Natural killer cell (primary cell): ENCODE results near the gene ANKRD31. TPM values are rescaled to one million over a fixed set of nuclear protein-coding genes. Genes with fewer than 3 reads are reported as not detected.

Experiments
- ATAC-seq, 3 donors: fragments of 150-1000 bp in 2 of 3; fragments of 200-7000 bp in 1 of 3; cut with Tn5 transposase; 1 replicate in 1 of 3; 2 replicates in 2 of 3; pipeline ENCODE4 v1.10.0; 2021; ENCODE audit warnings: mild to moderate bottlenecking in 2 of 3, moderate library complexity in 2 of 3
- DNase-seq, 2 donors: peaks; one replicate each; pipeline versions ENCODE4 v3.0.0 to v3.0.0-alpha.2; 2013 to 2021; ENCODE audit warnings: mixed read lengths in 1 of 2
- H3K27ac ChIP-seq: one replicate; pipeline ENCODE4 v1.5.1; 2013; ENCODE audit warnings: mild to moderate bottlenecking, low read length
- H3K27me3 ChIP-seq: one replicate; pipeline ENCODE4 v1.6.1; 2013; ENCODE audit warnings: low read length; ENCODE audit not compliant: control insufficient read depth, insufficient read depth
- H3K36me3 ChIP-seq: one replicate; pipeline ENCODE4 v1.6.1; 2013; ENCODE audit warnings: low read length; ENCODE audit not compliant: control insufficient read depth, insufficient read depth
- H3K4me1 ChIP-seq: one replicate; pipeline ENCODE4 v1.6.1; 2013; ENCODE audit warnings: low read length; ENCODE audit not compliant: control insufficient read depth, insufficient read depth
- H3K4me3 ChIP-seq: one replicate; pipeline ENCODE4 v1.5.1; 2013; ENCODE audit warnings: low read length
- H3K9me3 ChIP-seq: one replicate; pipeline ENCODE4 v1.6.1; 2013; ENCODE audit warnings: low read length; ENCODE audit not compliant: control insufficient read depth, insufficient read depth
- H3K27ac Mint-ChIP-seq, 2 donors: one replicate each; pipeline ENCODE4 v1.8.0; 2022; ENCODE audit warnings: mild to moderate bottlenecking in 2 of 2, mixed read lengths in 2 of 2, moderate library complexity in 1 of 2
- H3K27me3 Mint-ChIP-seq, 2 donors: one replicate each; pipeline ENCODE4 v1.8.0; 2022; ENCODE audit warnings: low read depth in 2 of 2, mixed read lengths in 2 of 2
- H3K36me3 Mint-ChIP-seq: one replicate; pipeline ENCODE4 v1.8.0; 2022; ENCODE audit warnings: mixed read lengths
- H3K4me1 Mint-ChIP-seq, 2 donors: one replicate each; pipeline ENCODE4 v1.8.0; 2022; ENCODE audit warnings: mixed read lengths in 2 of 2
- H3K4me3 Mint-ChIP-seq: one replicate; pipeline ENCODE4 v1.8.0; 2022; ENCODE audit warnings: mild to moderate bottlenecking, moderate library complexity, mixed read lengths
- H3K9me3 Mint-ChIP-seq, 2 donors: one replicate each; pipeline ENCODE4 v1.8.0; 2022; ENCODE audit warnings: mixed read lengths in 2 of 2
- CTCF ChIP-seq: fragments of 200-600 bp; IDR thresholded peaks from one replicate; pipeline ENCODE4 v1.8.0; 2022; ENCODE audit warnings: antibody characterized with exemption
- WGBS: methylation state at CpG from one replicate; pipeline ENCODE4 v1.1.7; 2013; ENCODE audit warnings: missing lambda C conversion rate; ENCODE audit not compliant: insufficient coverage; 5-methylcytosine and 5-hydroxymethylcytosine counted together
- intact Hi-C: fragments of 100-400 bp; cut with micrococcal nuclease; formaldehyde crosslinking; loops from one replicate; pipeline ENCODE4 v1.14.2; 2022
- total RNA-seq, 4 donors: library from RNA; stranded (reverse); fragments of 120-200 nt in 1 of 4; gene quantifications; one replicate each; pipeline versions ENCODE4 v1.2.3 to v1.2.4, GENCODE V29; 2013 to 2022

The ANKRD31 gene
- total RNA-seq, 3 donors from 2014 or later (not counting 1 experiment from before 2014, with no cell fraction given): 0.09 to 0.15 (median 0.12) TPM

DNA sequence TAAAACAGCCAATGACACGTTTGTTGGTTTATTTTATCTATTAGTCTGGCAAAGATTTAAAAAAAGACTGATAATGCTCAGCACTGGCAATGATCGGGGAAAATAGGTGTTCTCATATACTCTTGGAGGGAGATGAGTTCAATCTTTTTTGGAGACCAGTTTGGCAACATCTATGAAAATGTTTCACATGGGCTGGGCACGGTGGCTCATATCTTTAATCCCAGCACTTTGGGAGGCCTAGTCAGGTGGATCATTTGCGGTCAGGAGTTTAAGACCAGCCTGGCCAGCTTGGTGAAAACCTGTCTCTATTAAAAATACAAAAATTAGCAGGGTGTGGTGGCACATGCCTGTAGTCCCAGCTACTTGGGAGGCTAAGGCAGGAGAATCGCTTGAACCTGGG lies 6.8 kb upstream of the ANKRD31 start:
- TF ChIP-seq CTCF: no peak
- Histone ChIP-seq H3K4me3 (no peak overlapping the region), H3K9me3 (no peaks in the 10 kb centered on the region), H3K27me3 (no peaks in the 10 kb centered on the region), H3K36me3 (no peaks in the 10 kb centered on the region), H3K27ac (no peak overlapping the region), H3K4me1 (no peaks in the 10 kb centered on the region)
- no peak for ATAC-seq
- no peaks in the 10 kb centered on the region for H3K4me1 Mint-ChIP-seq
- H3K4me3 Mint-ChIP-seq: no peak overlapping the region
- H3K9me3 Mint-ChIP-seq: no peaks in the 10 kb centered on the region
- no peak overlapping the region for H3K27ac Mint-ChIP-seq
- no peaks in the 10 kb centered on the region for H3K36me3 Mint-ChIP-seq
- intact Hi-C loops: no loop called here
- H3K27me3 Mint-ChIP-seq: peaks cover 0 to 7% of the 10 kb centered on the region in 2 donors
- DNase-seq: no peak
- 80% methylated on average over 4 of the region's 5 CpGs for WGBS

DNA sequence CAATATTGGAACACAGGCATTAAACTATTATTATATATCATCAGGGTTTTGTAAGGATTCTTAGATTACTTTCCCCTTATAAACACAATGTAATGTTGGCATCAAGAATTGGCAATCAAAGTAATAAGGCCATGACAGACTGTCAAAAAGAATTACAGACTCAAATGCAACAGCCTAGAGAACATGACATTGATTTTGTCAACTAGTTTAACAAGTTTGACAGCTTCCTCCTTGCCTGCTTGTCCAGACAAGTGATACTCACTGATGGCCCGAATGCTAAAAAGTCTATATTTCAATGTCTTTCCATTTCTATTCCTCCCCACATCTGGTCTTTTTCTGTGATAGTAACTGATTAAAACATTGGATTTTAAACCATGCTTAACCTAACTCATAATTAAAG lies 6.4 kb upstream of the ANKRD31 start:
- intact Hi-C loops: no loop called here
- ATAC-seq (no peak), DNase-seq (no peak)
- no peak overlapping the region for H3K4me3 Mint-ChIP-seq
- TF ChIP-seq CTCF: no peak
- Histone ChIP-seq H3K36me3 (no peaks in the 10 kb centered on the region), H3K9me3 (no peaks in the 10 kb centered on the region), H3K4me3 (no peak overlapping the region), H3K4me1 (no peaks in the 10 kb centered on the region), H3K27ac (no peak overlapping the region), H3K27me3 (no peaks in the 10 kb centered on the region)
- no peaks in the 10 kb centered on the region for H3K4me1 Mint-ChIP-seq
- WGBS: 100% methylated on average over 1 of the region's 1 CpG
- H3K27ac Mint-ChIP-seq: no peak overlapping the region
- peaks cover 0 to 7% of the 10 kb centered on the region in 2 donors for H3K27me3 Mint-ChIP-seq
- H3K9me3 Mint-ChIP-seq: no peaks in the 10 kb centered on the region
- H3K36me3 Mint-ChIP-seq: no peaks in the 10 kb centered on the region

DNA sequence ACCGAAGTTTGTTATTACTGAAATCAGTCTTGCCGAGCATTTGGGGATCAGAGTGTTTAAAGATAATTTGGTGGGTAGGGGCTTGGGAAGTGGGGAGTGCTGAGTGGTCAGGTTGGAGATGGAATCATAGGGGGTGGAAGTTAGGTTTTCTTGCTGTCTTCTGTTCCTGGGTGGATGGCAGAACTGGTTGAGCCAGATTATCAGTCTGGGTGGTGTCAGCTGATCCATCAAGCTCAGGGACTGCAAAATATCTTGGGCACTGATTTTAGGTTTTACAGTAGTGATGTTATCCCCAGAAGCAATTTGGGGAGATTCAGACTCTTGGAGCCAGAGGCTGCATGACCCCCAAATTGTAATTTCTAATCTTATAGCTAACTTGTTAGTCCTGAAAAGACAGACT lies 5.4 kb upstream of the ANKRD31 start:
- WGBS: 96% methylated on average over 2 of the region's 2 CpGs
- H3K27me3 ChIP-seq: no peaks in the 10 kb centered on the region
- peaks cover 2% of the 10 kb centered on the region for H3K4me1 ChIP-seq
- Mint-ChIP-seq H3K27ac (no peak overlapping the region), H3K27me3 (peaks cover 0 to 7% of the 10 kb centered on the region in 2 donors), H3K9me3 (no peaks in the 10 kb centered on the region), H3K4me3 (no peak overlapping the region), H3K4me1 (no peaks in the 10 kb centered on the region), H3K36me3 (no peaks in the 10 kb centered on the region)
- DNase-seq (no peak), ATAC-seq (no peak)
- H3K4me3 ChIP-seq: no peak overlapping the region
- intact Hi-C loops: no loop called here
- no peaks in the 10 kb centered on the region for H3K36me3 ChIP-seq
- H3K27ac ChIP-seq: no peak overlapping the region
- no peaks in the 10 kb centered on the region for H3K9me3 ChIP-seq
- TF ChIP-seq CTCF: no peak

DNA sequence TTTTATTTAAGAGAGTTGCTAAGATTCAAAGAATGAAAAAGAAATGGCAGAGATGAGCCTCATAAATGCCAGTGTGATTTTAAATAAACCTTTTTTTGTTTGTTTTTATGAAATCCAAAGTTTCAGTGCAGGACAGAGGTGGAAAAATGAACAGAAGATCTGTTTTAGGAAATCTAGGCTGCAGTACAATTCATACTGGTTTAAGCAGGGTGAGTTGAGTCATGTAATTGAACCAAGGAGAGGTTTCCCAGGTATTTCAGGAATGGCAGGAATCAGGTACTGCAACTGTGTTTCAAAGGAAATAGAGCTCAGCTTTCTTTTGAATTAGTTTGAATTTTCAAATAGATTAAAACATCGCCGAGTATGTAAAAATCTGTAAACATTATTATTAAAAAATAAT lies 3.0 kb upstream of the ANKRD31 start:
- Histone ChIP-seq H3K4me3 (no peak overlapping the region), H3K9me3 (no peaks in the 10 kb centered on the region), H3K27ac (no peak overlapping the region), H3K36me3 (no peaks in the 10 kb centered on the region), H3K27me3 (peaks cover 4% of the 10 kb centered on the region), H3K4me1 (peaks cover 9% of the 10 kb centered on the region)
- TF ChIP-seq CTCF: no peak
- Mint-ChIP-seq H3K4me3 (no peak overlapping the region), H3K4me1 (peaks cover 0 to 5% of the 10 kb centered on the region in 2 donors), H3K9me3 (no peaks in the 10 kb centered on the region), H3K27me3 (peaks cover 0 to 3% of the 10 kb centered on the region in 2 donors), H3K36me3 (no peaks in the 10 kb centered on the region), H3K27ac (no peak overlapping the region)
- DNase-seq: no peak
- WGBS: no CpG with 5 or more reads among the region's 2 CpGs
- no peak for ATAC-seq
- intact Hi-C loops: loop anchor here (5.0 kb wide), 1 partner anchor 1018 kb away; no protein-coding TSS in a partner anchor
